HAP-1 (cell line): ENCODE measurements around the gene FRMPD3.

Experiments used
- DNase-seq, 2 experiments: peaks; one replicate each; pipeline ENCODE4 v3.0.0-alpha.2; 2016 to 2020; ENCODE audit warnings: low spot score in 2 of 2
- H3K27me3 ChIP-seq: fragments of 250-450 bp; sonication (Bioruptor Pico); 2 replicates; pipeline ENCODE4 v1.5.1; 2020; ENCODE audit warnings: low read depth, mild to moderate bottlenecking, moderate library complexity
- H3K36me3 ChIP-seq: fragments of 250-450 bp; sonication (Bioruptor Pico); replicated peaks from 2 replicates; pipeline ENCODE4 v1.5.1; 2020; ENCODE audit warnings: mild to moderate bottlenecking
- H3K4me1 ChIP-seq: fragments of 250-450 bp; sonication (Bioruptor Pico); 2 replicates; pipeline ENCODE4 v1.5.1; 2020; ENCODE audit warnings: mild to moderate bottlenecking
- H3K4me3 ChIP-seq: fragments of 250-450 bp; sonication (Bioruptor Pico); 2 replicates; pipeline ENCODE4 v1.5.1; 2020; ENCODE audit warnings: mild to moderate bottlenecking, moderate library complexity
- H3K9me3 ChIP-seq: fragments of 250-450 bp; sonication (Bioruptor Pico); 2 replicates; pipeline ENCODE4 v1.5.1; 2020; ENCODE audit warnings: mild to moderate bottlenecking, moderate library complexity
- in situ Hi-C: fragments of 300-500 bp; cut with MboI; formaldehyde crosslinking; loops from 3 replicates; pipeline ENCODE4 v1.14.3; 2020; ENCODE audit warnings: low sequenced_read_pairs, inconsistent platforms, mixed read lengths

FRMPD3 gene

DNA sequence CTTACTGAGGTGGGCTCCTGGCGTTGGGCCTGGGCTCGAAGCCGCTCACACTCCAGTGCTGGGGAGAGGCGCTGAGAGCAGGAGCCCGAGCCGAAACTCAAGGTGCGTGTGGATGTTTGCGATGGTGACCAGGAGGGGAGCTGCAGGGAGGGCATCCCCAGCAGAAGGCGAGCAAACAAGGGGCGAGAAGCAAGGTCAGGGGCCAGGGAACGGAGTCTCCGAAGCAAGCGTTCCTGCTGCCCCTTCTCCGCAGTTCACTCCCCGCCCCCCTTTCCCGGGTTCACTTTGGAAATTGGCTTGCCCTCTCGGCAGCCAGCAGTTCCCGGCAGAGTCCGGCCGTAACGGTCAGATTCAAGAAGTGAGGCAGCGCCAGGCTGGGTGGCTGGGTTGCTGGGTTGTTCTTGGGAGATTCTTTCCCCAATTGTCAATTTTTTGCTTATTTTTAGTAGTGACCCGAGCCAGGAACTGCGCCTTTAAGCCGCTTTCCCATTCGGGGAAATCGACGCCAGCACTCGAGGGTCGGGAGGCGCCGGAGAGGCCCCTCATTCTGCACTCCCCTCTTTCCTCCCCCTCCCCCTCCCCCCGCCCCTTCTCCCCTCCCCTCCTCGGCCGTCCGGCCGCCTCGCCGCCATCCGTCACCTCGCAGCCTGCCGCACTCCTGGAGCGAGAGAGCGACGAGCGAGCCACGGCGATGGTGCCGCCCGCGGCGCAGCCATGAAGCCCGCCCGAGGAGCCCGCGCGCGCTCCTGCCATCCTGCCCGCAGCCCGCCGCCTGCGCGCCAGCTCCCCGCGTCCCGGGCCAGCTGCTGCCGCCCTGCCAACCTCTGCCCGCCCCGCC, at the start of gene FRMPD3:
Gene FRMPD3, plus strand, starts transcription at position 655 of the 838 bp plus-strand sequence. CDS start 76,937 bp downstream, outside the sequence.
- in situ Hi-C loops, result loop anchor here (25.0 kb wide), 1 partner anchor 437 kb away; the partner anchor contains the start of gene MORC4
- DNase-seq, result peak in 1 of 2 experiments; percentile 62
- no peaks in the 10 kb centered on the region for H3K4me1 ChIP-seq
- peak within 1 kb of the TSS; percentile 29 for H3K4me3 ChIP-seq
- no peaks in the 10 kb centered on the region for H3K9me3 ChIP-seq
- H3K36me3 ChIP-seq, result no peaks in the 10 kb centered on the region
- peaks cover 18% of the 10 kb centered on the region for H3K27me3 ChIP-seq

DNA sequence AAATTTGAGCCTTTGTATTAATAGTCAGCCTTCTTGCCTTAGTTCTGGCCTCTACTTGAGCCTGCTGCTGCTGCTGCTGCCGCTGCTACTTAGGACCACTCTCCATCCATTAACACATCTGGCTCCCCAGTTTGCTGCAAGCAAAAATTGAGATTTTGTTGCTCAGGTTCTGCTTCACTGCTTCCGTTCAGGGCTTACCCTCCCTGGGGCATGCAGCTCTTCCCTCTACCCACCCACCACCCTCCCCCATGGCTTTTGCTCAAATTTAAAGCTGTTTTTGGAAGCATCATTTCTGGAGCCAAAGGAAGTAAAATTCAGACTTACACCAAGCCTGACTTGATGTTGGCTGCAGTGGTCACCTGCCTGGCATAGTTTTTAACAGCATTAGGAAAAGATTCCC, 28.9 kb upstream of the FRMPD3 start:
- no peak overlapping the region for H3K4me3 ChIP-seq
- 0 out of 2 replicates have a peak, but pooled peaks cover 2% of the 10 kb centered on the region for H3K4me1 ChIP-seq
- H3K27me3 ChIP-seq, result 0 out of 2 replicates have a peak, but pooled peaks cover 2% of the 10 kb centered on the region
- DNase-seq, result no peak
- no peaks in the 10 kb centered on the region for H3K36me3 ChIP-seq
- no peaks in the 10 kb centered on the region for H3K9me3 ChIP-seq
- in situ Hi-C loops, result no loop called here

DNA sequence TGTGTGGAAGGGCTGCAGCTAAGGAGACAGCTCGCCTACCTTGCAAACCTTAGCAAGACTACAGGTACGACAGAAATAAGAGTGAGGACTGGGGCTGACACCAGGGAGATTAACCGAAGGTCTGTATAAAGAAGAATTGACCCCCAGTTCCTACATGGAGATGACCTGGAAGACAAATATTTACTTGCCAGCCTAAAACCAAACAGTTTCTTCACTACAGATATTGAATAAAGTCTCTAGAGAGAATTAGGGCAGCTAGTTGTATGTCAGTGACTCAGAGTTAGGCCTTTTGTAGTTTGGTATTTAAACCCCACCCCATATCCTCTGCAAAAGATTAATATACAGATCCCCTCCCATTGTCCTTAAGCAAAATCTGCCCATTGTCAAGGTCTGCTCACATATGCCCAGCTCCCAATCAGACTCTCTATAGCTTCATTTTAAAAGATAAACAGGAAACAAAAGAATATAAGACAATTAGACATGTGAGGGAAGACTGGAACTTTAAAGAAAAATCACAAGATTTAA, 28.1 kb upstream of the FRMPD3 start:
- Histone ChIP-seq H3K4me1 (0 out of 2 replicates have a peak, but pooled peaks cover 2% of the 10 kb centered on the region), H3K27me3 (0 out of 2 replicates have a peak, but pooled peaks cover 2% of the 10 kb centered on the region), H3K9me3 (no peaks in the 10 kb centered on the region), H3K4me3 (no peak overlapping the region), H3K36me3 (no peaks in the 10 kb centered on the region)
- in situ Hi-C loops, result no loop called here
- DNase-seq, result peak in 1 of 2 experiments; percentile 17

DNA sequence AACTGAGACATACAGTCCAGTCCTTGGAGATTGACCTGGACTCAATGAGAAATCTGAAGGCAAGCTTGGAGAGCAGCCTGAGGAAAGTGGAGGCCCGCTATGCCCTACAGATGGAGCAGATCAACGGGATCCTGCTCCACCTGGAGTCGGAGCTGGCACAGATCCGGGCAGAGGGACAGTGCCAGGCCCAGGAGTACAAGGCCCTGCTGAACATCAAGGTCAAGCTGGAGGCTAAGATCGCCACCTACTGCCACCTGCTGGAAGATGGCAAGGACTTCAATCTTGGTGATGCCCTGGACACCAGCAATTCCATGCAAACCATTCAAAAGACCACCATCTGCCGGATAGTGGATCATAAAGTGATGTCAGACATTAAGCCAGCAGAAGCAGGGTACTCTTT, 20.4 kb upstream of the FRMPD3 start:
- DNase-seq, result peak in 1 of 2 experiments; percentile 70

DNA sequence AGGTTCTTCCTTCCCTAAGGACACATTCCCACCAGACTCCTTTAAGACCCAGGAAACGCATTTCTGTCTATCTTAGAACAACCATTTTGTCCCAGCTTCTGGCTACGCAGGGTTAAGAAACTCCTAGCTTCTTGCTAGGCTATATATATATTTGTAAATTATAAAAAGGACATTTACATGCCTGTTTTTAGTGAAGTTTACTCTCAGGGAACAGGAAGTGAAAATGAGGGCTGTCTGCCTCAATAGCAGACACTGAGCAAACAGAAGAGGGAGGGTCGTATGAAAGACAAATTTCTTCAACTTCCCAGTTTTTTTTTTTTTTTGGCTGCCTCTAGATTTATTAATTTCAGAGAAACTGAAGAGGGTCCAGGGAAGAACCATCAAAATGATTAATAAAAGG, 9.3 kb upstream of the FRMPD3 start:
- no peak overlapping the region for H3K4me3 ChIP-seq
- no peak for DNase-seq
- H3K27me3 ChIP-seq, result peaks cover 5% of the 10 kb centered on the region; the same call in 1 of the 2 replicates
- H3K36me3 ChIP-seq, result no peaks in the 10 kb centered on the region
- no peaks in the 10 kb centered on the region for H3K4me1 ChIP-seq
- in situ Hi-C loops, result loop anchor here (25.0 kb wide), 1 partner anchor 428 kb away; the partner anchor contains the start of gene MORC4
- no peaks in the 10 kb centered on the region for H3K9me3 ChIP-seq

More for the DNA sequence above, 20.4 kb upstream of the FRMPD3 start:
- Histone ChIP-seq H3K36me3 (no peaks in the 10 kb centered on the region), H3K4me1 (no peaks in the 10 kb centered on the region), H3K4me3 (no peak overlapping the region), H3K27me3 (no peaks in the 10 kb centered on the region; the same call in 1 of the 2 replicates), H3K9me3 (no peaks in the 10 kb centered on the region)
- in situ Hi-C loops, result loop anchor here (25.0 kb wide), 1 partner anchor 417 kb away; the partner anchor contains the start of gene MORC4

DNA sequence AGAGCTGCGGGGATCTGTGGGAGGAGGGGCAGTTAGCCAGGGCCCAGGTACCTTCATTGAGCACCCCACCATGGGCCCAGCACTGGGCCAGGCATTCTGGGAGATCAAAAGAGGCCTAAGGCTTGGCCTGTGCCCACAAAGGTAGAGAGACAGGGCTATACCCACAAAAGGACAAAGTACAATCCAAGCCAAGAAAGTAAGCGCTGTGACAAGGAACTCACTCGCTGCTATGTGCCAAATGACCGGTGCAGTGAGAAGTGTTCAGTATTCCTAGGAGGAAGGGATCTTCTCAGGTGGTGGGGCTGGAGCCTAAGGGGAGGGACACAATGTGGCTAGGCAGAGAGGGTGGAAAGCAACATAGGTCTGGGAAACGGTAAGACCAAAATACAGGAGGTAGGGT, 8.8 kb upstream of the FRMPD3 start:
- in situ Hi-C loops, result loop anchor here (25.0 kb wide), 1 partner anchor 428 kb away; the partner anchor contains the start of gene MORC4
- Histone ChIP-seq H3K4me3 (no peak overlapping the region), H3K27me3 (peaks cover 5% of the 10 kb centered on the region; the same call in 1 of the 2 replicates), H3K9me3 (no peaks in the 10 kb centered on the region), H3K4me1 (no peaks in the 10 kb centered on the region), H3K36me3 (no peaks in the 10 kb centered on the region)
- DNase-seq, result no peak

DNA sequence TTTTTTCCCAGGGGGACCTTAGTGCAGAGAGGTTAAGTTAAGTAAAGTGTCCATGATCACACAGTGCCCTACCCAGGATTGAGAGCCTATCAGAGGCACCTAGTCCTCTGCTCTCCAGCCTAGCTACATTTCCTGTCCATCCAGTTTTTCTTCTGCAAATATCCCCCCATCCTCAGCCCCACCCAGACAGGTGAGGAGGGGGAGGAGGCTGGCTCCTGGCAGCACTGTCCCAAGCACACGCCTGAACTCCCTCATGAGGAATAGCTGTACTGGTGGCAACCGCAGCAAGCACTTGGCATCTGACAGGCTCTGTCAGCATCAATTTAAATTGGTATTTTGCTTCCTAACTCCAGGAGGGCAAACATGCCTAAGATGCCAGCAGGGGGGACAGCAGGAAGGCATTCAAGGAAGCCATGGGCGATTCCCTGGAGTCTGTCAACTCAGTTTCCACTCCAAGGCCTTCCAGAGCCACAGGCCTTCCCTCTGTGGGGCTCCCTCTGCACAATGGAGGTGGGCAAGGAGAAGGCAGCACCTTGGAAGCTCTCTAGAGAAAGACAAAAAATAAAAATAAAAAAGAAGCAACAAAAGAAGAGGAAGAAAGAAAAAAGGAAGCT, 6.4 kb upstream of the FRMPD3 start:
- Histone ChIP-seq H3K36me3 (no peaks in the 10 kb centered on the region), H3K27me3 (peaks cover 10% of the 10 kb centered on the region), H3K4me1 (no peaks in the 10 kb centered on the region)

DNA sequence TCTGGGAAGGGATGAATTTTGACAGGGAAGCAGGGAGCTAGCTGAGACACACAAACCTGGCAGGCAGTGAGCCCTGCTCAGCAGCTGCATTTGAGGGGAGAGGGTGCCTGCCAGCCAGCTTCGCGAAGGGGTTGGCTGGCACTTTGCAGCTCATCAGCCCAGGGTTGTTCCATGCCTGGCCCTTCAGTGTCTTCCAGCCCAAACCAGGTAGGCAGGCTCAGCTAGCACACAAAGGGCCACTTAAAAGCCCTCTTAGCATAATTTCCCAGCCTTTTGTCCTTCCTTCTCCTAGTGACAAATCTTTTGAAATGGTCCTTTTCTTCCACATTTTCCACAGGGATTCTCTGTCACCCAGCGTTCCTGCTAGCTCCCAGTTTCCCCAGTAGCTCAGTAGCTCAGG, 4.3 kb upstream of the FRMPD3 start:
- peaks cover 14% of the 10 kb centered on the region for H3K27me3 ChIP-seq
- H3K4me1 ChIP-seq, result no peaks in the 10 kb centered on the region
- in situ Hi-C loops, result loop anchor here (25.0 kb wide), 1 partner anchor 433 kb away; the partner anchor contains the start of gene MORC4
- H3K9me3 ChIP-seq, result no peaks in the 10 kb centered on the region
- H3K36me3 ChIP-seq, result no peaks in the 10 kb centered on the region
- H3K4me3 ChIP-seq, result no peak overlapping the region
- peak; percentile 17 for DNase-seq

More for the DNA sequence above, 6.4 kb upstream of the FRMPD3 start:
- Histone ChIP-seq H3K9me3 (no peaks in the 10 kb centered on the region), H3K4me3 (no peak overlapping the region)
- DNase-seq, result no peak
- in situ Hi-C loops, result loop anchor here (25.0 kb wide), 1 partner anchor 431 kb away; the partner anchor contains the start of gene MORC4

DNA sequence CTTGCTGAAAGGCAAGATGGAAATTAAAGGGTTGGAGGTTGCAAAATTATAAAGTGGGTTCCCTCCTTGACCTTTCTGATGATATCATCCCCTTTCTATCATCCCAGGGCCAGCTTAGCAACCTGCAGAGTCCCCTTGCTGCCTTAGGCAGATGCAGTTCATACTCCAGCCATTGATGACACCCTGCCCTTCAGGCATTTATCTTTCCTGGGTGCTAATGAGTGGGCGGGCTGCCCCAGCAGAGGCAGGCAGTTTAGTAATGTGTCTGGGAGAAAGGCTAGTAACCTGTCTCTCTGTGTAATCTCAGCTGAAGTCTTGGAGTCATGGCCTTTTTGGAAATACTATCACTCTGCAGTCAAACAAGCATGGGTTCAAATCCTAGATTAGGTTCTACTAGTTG, 3.8 kb upstream of the FRMPD3 start:
- H3K36me3 ChIP-seq, result no peaks in the 10 kb centered on the region
- no peak overlapping the region for H3K4me3 ChIP-seq
- in situ Hi-C loops, result loop anchor here (25.0 kb wide), 1 partner anchor 433 kb away; the partner anchor contains the start of gene MORC4
- peaks cover 15% of the 10 kb centered on the region for H3K27me3 ChIP-seq
- H3K4me1 ChIP-seq, result no peaks in the 10 kb centered on the region
- no peaks in the 10 kb centered on the region for H3K9me3 ChIP-seq
- no peak for DNase-seq

DNA sequence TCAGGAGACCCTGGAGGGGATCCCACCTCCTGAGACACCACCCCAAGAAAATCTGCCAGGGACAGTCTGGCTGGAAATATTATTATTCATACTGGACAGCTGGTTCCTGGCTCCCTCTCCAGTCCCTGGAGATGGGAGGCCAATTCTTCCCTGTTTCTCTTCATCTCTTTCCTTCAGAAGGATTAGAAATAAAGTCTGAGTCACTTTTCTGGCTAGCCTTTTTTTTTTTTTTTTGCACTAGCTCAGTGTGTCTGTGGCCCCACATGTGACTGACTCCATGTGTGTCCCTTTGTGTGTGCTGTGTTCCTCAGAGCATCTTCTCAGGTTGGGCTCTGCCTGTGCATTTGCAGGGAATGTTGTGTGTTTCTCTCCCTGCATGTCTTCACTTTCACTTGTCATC, 1.8 kb upstream of the FRMPD3 start:
- Histone ChIP-seq H3K4me3 (no peak overlapping the region), H3K36me3 (no peaks in the 10 kb centered on the region), H3K9me3 (no peaks in the 10 kb centered on the region), H3K4me1 (no peaks in the 10 kb centered on the region), H3K27me3 (peaks cover 18% of the 10 kb centered on the region)
- no peak for DNase-seq
- in situ Hi-C loops, result loop anchor here (25.0 kb wide), 1 partner anchor 435 kb away; the partner anchor contains the start of gene MORC4

DNA sequence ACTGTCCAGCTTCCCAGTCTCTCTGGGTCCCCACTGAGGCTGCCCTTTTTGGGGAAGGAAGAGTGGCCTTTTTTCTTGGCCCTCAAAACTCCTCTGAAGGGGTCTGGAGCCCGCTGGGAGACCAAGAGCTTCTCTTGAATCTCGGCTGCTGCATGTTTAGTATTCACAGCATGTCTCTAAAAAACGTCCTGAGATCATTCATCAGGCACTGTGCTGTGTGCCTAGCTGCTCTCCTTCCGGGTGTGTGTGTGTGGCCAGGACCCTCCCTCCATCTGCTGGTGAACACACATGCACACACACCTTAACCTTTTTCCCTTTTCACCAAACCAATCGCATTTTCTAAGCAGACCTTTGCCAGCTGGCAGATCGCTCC, 841 bp upstream of the FRMPD3 start:
- DNase-seq, result no peak
- H3K4me1 ChIP-seq, result no peaks in the 10 kb centered on the region
- H3K36me3 ChIP-seq, result no peaks in the 10 kb centered on the region
- in situ Hi-C loops, result loop anchor here (25.0 kb wide), 1 partner anchor 436 kb away; the partner anchor contains the start of gene MORC4
- no peaks in the 10 kb centered on the region for H3K9me3 ChIP-seq
- H3K4me3 ChIP-seq, result no peak overlapping the region; the same call in 1 of the 2 replicates
- peaks cover 18% of the 10 kb centered on the region for H3K27me3 ChIP-seq

DNA sequence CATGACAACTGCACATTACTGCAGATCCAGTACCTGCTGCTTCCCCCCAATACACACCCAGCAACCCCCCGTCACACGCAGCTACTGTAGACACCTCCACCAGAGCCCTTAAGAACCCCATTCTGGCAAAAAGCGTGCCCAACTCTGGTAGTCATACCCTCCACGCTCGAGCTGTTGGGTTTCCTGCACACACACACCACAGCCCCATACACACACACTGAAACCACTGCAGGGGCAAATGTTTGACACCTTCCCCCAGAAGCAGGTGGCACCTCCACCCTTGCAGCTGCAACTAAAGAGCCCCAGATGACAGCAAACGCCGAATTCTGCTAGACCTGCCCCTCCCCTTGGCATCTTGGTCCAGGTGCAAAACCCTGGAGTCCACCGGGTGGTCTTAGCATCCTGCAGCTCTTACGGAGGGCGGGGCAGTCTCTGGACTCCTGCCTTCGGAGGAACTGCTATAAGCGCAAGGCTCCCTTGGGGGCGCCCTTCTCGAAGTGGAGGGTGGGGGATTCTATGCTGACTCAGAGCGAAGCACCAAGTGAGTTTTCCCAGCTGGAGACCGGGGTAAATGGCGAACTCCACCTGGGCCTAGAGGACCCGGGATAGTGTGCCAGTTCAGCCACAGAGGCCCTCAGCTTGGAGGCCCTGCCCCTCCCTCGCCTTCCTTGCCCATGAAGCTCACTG, 1.5 kb downstream of the FRMPD3 start:
- no peak overlapping the region for H3K4me3 ChIP-seq
- DNase-seq, result peak; percentile 17 to 79
- in situ Hi-C loops, result no loop called here

DNA sequence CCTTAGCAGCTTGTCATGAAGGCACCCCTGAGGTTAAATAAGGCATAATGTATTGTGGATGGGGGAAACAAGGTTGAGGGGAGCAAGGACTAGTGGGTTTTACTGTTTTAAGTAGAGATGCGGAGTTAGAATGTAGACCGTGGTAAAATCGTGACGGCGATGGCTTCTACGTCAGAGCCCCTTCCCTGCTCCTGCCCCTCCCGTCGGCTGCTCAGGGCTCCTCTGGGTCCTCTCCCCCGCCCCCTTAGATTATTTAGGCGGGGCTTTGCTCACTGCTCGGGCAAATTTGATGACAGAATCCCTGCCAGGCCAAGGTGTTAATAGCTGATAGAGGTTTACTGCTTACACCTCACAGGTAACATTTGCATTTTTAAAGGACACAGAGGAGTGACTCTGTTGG, 2.3 kb downstream of the FRMPD3 start:
- H3K9me3 ChIP-seq, result no peaks in the 10 kb centered on the region
- H3K36me3 ChIP-seq, result no peaks in the 10 kb centered on the region
- H3K27me3 ChIP-seq, result peaks cover 18% of the 10 kb centered on the region
- no peak for DNase-seq
- no peaks in the 10 kb centered on the region for H3K4me1 ChIP-seq
- in situ Hi-C loops, result no loop called here
- no peak overlapping the region for H3K4me3 ChIP-seq

More for the DNA sequence above, 1.5 kb downstream of the FRMPD3 start:
- Histone ChIP-seq H3K4me1 (no peaks in the 10 kb centered on the region), H3K36me3 (no peaks in the 10 kb centered on the region), H3K9me3 (no peaks in the 10 kb centered on the region), H3K27me3 (peaks cover 21% of the 10 kb centered on the region)
